Measurements from ENCODE around the gene CHID1.
A peak's percentile ranks its signal among the peaks of the same experiment; 100 is the strongest.

Gene CHID1

GRCh38 chr11:842370-843002, 68.1 kb downstream of the CHID1 start, which contains the start of the genes POLR2L and TSPAN4:
Gene POLR2L, minus strand, starts transcription at chr11:842529. Its CDS starts 21 bp downstream, at chr11:842508.
Gene TSPAN4, plus strand, starts transcription at chr11:842852. Its CDS starts 7,453 bp downstream, at chr11:850305.
- Histone ChIP-seq H3K27me3 (ENCODE audit: insufficient read depth, low read depth, severe bottlenecking) (no peaks in the 10 kb centered on the region), H3K36me3 (peaks cover 46% of the 10 kb centered on the region), H3K4me3 (ENCODE audit: low read depth, low read length) (peak within 1 kb of the TSS; percentile 62), H3K27ac (peak within 1 kb of the TSS; percentile 99), H3K9me3 (ENCODE audit: severe bottlenecking) (no peaks in the 10 kb centered on the region)
- TF ChIP-seq CTCF (IDR thresholded peaks at IDR 0.05; ENCODE audit: low read depth, low read length) = no peak
- DNase-seq = peak; percentile 90

DNA sequence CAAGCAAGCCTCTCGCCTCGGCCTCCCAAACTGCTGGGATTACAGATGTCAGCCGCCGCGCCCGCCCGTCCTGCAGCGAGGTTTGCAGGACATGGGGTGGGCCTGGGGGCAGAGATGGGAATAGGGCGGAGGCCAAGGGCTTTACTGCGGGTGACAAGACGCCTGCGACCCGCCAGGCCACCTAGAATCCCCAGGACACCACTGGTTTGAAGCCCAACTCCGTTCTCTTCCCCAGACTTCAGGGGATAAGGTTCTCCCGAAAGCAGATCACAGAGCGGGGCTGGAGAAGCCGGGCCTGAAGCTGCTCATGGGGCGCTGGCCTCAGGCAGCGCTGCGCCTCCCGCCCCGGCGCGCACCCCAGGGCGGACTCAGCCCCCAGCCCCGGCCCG, 68.6 kb downstream of the CHID1 start:
- TF ChIP-seq CTCF (IDR thresholded peaks at IDR 0.05; ENCODE audit: low read depth, low read length) = no peak
- H3K27ac ChIP-seq = peak overlapping the region; percentile 99
- no peaks in the 10 kb centered on the region for H3K9me3 ChIP-seq (ENCODE audit: severe bottlenecking)
- peaks cover 51% of the 10 kb centered on the region for H3K36me3 ChIP-seq
- no peaks in the 10 kb centered on the region for H3K27me3 ChIP-seq (ENCODE audit: insufficient read depth, low read depth, severe bottlenecking)
- H3K4me3 ChIP-seq (ENCODE audit: low read depth, low read length) = peak overlapping the region; percentile 62
- no peak for DNase-seq

DNA sequence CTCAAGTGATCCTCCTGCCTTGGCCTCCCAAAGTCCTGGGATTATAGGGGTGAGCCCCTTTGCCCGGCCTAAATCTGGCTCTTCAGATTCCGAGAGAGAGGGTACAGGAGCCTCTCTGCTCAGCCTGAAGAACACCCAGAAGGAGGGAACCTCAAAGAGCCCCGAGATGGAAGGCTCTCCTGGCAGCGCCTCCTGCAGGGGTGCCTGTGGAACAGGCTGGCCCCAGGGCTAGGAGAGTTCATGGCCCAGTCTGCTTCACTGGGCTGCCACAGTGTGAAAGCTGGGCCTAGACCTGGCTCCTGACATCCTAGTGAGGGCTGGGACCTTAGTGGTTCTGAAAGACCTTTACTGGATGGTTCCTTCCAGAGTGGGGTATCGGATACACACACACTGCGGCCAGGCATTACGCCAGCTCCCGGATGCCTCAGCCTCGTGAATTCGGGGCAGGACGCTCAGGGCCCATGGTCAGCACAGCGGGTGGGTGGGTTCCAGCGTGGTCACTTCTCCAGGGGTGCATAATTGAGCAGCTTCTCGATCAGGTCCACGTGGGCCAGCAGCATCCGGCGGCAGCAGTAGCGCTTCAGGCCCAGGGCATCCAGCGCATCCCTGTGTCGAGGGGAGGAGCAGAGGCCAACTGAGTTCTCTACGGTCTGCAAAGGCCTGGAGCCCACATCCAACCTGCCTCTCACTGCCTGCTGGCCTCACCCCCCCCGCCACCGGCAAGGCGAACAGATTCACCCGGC, 70.6 kb downstream of the CHID1 start:
- Histone ChIP-seq H3K27ac (peak overlapping the region; percentile 77), H3K9me3 (ENCODE audit: severe bottlenecking) (no peaks in the 10 kb centered on the region), H3K36me3 (peaks cover 68% of the 10 kb centered on the region), H3K27me3 (ENCODE audit: insufficient read depth, low read depth, severe bottlenecking) (no peaks in the 10 kb centered on the region), H3K4me3 (ENCODE audit: low read depth, low read length) (no peak overlapping the region)
- no peak for DNase-seq
- peak; percentile 61 for TF ChIP-seq CTCF (IDR thresholded peaks at IDR 0.05; ENCODE audit: low read depth, low read length)

DNA sequence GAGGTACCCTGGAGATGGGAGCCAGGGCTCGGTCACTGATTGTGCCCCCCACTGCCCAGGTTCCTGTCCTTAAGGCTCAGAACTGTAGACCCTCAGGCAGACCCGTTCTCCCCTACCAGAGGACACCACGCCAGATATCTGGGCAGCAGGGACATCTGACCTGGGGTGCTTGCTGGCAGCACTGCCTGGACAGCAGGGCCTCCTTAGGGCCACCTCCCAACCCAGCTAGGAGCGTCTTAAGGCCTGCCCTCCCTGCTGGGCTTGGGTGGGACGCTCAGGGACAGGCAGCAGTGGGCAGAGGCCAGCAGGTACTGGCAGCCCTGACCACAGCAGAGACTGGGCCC, 71.4 kb downstream of the CHID1 start:
- TF ChIP-seq CTCF (IDR thresholded peaks at IDR 0.05; ENCODE audit: low read depth, low read length) = no peak
- peaks cover 76% of the 10 kb centered on the region for H3K36me3 ChIP-seq
- peak overlapping the region; percentile 77 for H3K27ac ChIP-seq

DNA sequence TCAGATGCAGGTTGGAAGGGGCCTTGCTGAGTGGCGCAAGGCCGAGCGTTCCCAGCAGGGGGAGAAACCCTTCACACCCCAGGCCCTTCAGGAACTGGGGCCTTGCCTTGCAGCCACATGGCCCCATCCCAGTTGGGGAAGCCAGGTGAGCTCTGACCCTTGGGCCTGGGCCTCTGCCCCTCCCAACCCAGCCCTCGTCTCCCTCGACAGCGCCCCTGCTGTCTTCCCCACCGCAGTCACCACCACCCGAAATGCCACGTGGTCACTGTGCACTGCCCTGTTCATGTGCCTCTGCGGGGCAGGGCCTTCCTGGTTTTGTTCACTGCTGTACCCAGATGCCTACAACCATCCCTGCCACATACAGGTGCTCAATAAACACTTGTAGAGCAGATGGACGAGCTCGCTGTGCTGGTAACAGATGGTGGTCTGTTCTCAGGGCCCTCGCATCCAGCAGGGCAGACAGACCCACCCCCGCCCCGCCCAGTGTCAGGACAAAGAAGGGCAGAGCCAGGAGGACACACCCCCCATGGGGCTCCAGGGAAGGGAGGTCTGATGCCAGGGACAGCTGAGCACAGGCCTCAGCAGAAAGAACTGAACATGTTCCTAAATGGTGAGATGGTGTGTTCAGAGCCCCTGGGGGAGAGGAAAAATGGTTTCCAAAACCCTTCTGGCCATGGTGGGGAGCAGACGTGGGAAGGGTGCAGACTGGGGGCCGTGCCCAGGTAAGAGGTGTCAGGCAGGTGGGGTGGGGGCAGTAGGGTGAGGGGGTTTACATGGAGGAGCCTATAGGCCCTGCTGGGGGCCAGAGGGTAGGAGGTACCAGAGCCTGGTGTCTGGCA, 72.0 kb downstream of the CHID1 start:
- DNase-seq = peak; percentile 88
- Histone ChIP-seq H3K9me3 (ENCODE audit: severe bottlenecking) (no peaks in the 10 kb centered on the region), H3K36me3 (peaks cover 81% of the 10 kb centered on the region)

More for the DNA sequence above, 71.4 kb downstream of the CHID1 start:
- Histone ChIP-seq H3K4me3 (ENCODE audit: low read depth, low read length) (no peak overlapping the region), H3K9me3 (ENCODE audit: severe bottlenecking) (no peaks in the 10 kb centered on the region), H3K27me3 (ENCODE audit: insufficient read depth, low read depth, severe bottlenecking) (no peaks in the 10 kb centered on the region)
- no peak for DNase-seq

More for the DNA sequence above, 72.0 kb downstream of the CHID1 start:
- no peak overlapping the region for H3K4me3 ChIP-seq (ENCODE audit: low read depth, low read length)
- H3K27me3 ChIP-seq (ENCODE audit: insufficient read depth, low read depth, severe bottlenecking) = no peaks in the 10 kb centered on the region
- H3K27ac ChIP-seq = peak overlapping the region; percentile 77
- TF ChIP-seq CTCF (IDR thresholded peaks at IDR 0.05; ENCODE audit: low read depth, low read length) = peak; percentile 70

Measured in WERI-Rb-1 (cell line).